ENCODE data around the gene RMRP.
"Not testable (repeated sequence)": the region's sequence is repeated elsewhere in the genome, so short reads cannot be mapped to it uniquely, and the experiment has no call there.

Gene RMRP

GRCh38 chr9:35615981-35616680, 41.7 kb downstream of the RMRP start:
- H3K4me3 ChIP-seq (replicated peaks; ENCODE audit: insufficient read depth, low read length) = no peak overlapping the region
- H3K27ac ChIP-seq (replicated peaks) = no peak overlapping the region
- no peak for TF ChIP-seq GABPA (IDR thresholded peaks at IDR 0.05; ENCODE audit: low read depth)
- no peak for TF ChIP-seq REST (IDR thresholded peaks at IDR 0.05; ENCODE audit: insufficient replicate concordance, low read depth)
- no peak for TF ChIP-seq SPI1 (IDR thresholded peaks at IDR 0.05; ENCODE audit: borderline replicate concordance, low read depth)
- no peak for TF ChIP-seq POLR2AphosphoS5 (IDR thresholded peaks at IDR 0.05; ENCODE audit: low read depth)
- TF ChIP-seq CTCF (IDR thresholded peaks at IDR 0.05; ENCODE audit: insufficient read depth, low read length) = no peak
- H3K27me3 ChIP-seq (ENCODE audit: insufficient read depth, poor library complexity, severe bottlenecking) = no peaks in the 10 kb centered on the region
- DNase-seq (ENCODE audit: low read depth in 1 of 2, low spot score in 1 of 2) = no peak

- H3K27ac ChIP-seq (replicated peaks) = no peak overlapping the region
- H3K4me3 ChIP-seq (replicated peaks; ENCODE audit: insufficient read depth, low read length) = no peak overlapping the region
- TF ChIP-seq GABPA (IDR thresholded peaks at IDR 0.05; ENCODE audit: low read depth) (no peak), SPI1 (IDR thresholded peaks at IDR 0.05; ENCODE audit: borderline replicate concordance, low read depth) (no peak), REST (IDR thresholded peaks at IDR 0.05; ENCODE audit: insufficient replicate concordance, low read depth) (no peak), CTCF (IDR thresholded peaks at IDR 0.05; ENCODE audit: insufficient read depth, low read length) (no peak), POLR2AphosphoS5 (IDR thresholded peaks at IDR 0.05; ENCODE audit: low read depth) (no peak)
- DNase-seq (ENCODE audit: low read depth in 1 of 2, low spot score in 1 of 2) = no peak
- no peaks in the 10 kb centered on the region for H3K27me3 ChIP-seq (ENCODE audit: insufficient read depth, poor library complexity, severe bottlenecking)
Observed at GRCh38 chr9:35612843-35613242, 45.0 kb downstream of the RMRP start.

- H3K4me3 ChIP-seq (replicated peaks; ENCODE audit: insufficient read depth, low read length); H3K27ac ChIP-seq (replicated peaks); H3K27me3 ChIP-seq (ENCODE audit: insufficient read depth, poor library complexity, severe bottlenecking); DNase-seq (ENCODE audit: low read depth in 1 of 2, low spot score in 1 of 2): not testable (repeated sequence)
Observed at GRCh38 chr9:35612066-35612465, 45.8 kb downstream of the RMRP start.

- DNase-seq (ENCODE audit: low read depth in 1 of 2, low spot score in 1 of 2) = peak in 1 of 2 experiments; percentile 50
- H3K27ac ChIP-seq (replicated peaks) = no peak overlapping the region
- H3K4me3 ChIP-seq (replicated peaks; ENCODE audit: insufficient read depth, low read length) = no peak overlapping the region
- TF ChIP-seq POLR2AphosphoS5 (IDR thresholded peaks at IDR 0.05; ENCODE audit: low read depth) (no peak), CTCF (IDR thresholded peaks at IDR 0.05; ENCODE audit: insufficient read depth, low read length) (peak; percentile 38)
- no peaks in the 10 kb centered on the region for H3K27me3 ChIP-seq (ENCODE audit: insufficient read depth, poor library complexity, severe bottlenecking)
Observed at GRCh38 chr9:35611230-35611797, 46.5 kb downstream of the RMRP start.

Measured in HL-60 (cell line).